DOHH2 (cell line): ENCODE results near the gene SDR42E1.

Source experiments
- H3F3A ChIP-seq: fragments of 200-600 bp; sonication (generic), shearing (Covaris generic); 2 replicates; pipeline ENCODE4 v1.6.0; 2016; ENCODE audit warnings: antibody characterized with exemption, mild to moderate bottlenecking; ENCODE audit not compliant: control insufficient read depth, insufficient read depth
- H3K27ac ChIP-seq: fragments of 200-600 bp; sonication (generic); 2 replicates; pipeline ENCODE4 v1.5.1; 2014; ENCODE audit warnings: low read depth, mild to moderate bottlenecking, low read length, moderate library complexity
- H3K27me3 ChIP-seq: fragments of 200-600 bp; sonication (generic); 2 replicates; pipeline ENCODE4 v1.6.1; 2014; ENCODE audit warnings: mild to moderate bottlenecking, low read length, mixed read lengths; ENCODE audit not compliant: control insufficient read depth
- H3K36me3 ChIP-seq: fragments of 200-600 bp; sonication (generic); 2 replicates; pipeline ENCODE4 v1.6.1; 2014; ENCODE audit warnings: mild to moderate bottlenecking, low read length, moderate library complexity, mixed read lengths; ENCODE audit not compliant: control insufficient read depth
- H3K4me1 ChIP-seq: fragments of 200-600 bp; sonication (generic); 2 replicates; pipeline ENCODE4 v1.6.1; 2014; ENCODE audit warnings: mild to moderate bottlenecking, low read length, mixed read lengths; ENCODE audit not compliant: control insufficient read depth
- H3K4me2 ChIP-seq: fragments of 200-600 bp; sonication (generic); 2 replicates; pipeline ENCODE4 v1.6.0; 2014; ENCODE audit warnings: mild to moderate bottlenecking, low read length, moderate library complexity
- H3K4me3 ChIP-seq: fragments of 200-600 bp; sonication (generic); 2 replicates; pipeline ENCODE4 v1.5.1; 2014; ENCODE audit warnings: mild to moderate bottlenecking, low read length, mixed read lengths
- H3K79me2 ChIP-seq: fragments of 200-600 bp; sonication (generic); 2 replicates; pipeline ENCODE4 v1.6.1; 2014; ENCODE audit warnings: mild to moderate bottlenecking, low read length, mixed read lengths; ENCODE audit not compliant: control insufficient read depth
- H3K9me2 ChIP-seq: fragments of 200-600 bp; sonication (generic); replicated peaks from 2 replicates; pipeline ENCODE4 v1.6.1; 2014; ENCODE audit warnings: mild to moderate bottlenecking, low read length, mixed read lengths; ENCODE audit not compliant: control insufficient read depth
- H3K9me3 ChIP-seq: fragments of 200-600 bp; sonication (generic); 2 replicates; pipeline ENCODE4 v1.6.1; 2014; ENCODE audit warnings: antibody characterized with exemption, low read length, mixed read lengths; ENCODE audit not compliant: control insufficient read depth, insufficient read depth
- H4K20me1 ChIP-seq: fragments of 200-600 bp; sonication (generic); 2 replicates; pipeline ENCODE4 v1.6.0; 2014; ENCODE audit warnings: low read depth, mild to moderate bottlenecking, antibody characterized with exemption, low read length, moderate library complexity; ENCODE audit not compliant: control insufficient read depth, insufficient read depth
- EZH2phosphoT487 ChIP-seq: fragments of 200-600 bp; sonication (generic); IDR thresholded peaks from 2 replicates; pipeline ENCODE4 v1.6.1; 2017; ENCODE audit warnings: borderline replicate concordance, mild to moderate bottlenecking, antibody characterized with exemption, low read length, moderate library complexity, mixed read lengths
- TF ChIP-seq, protein P1 (sequence below): fragments of 200-600 bp; sonication (generic); IDR thresholded peaks from one replicate; pipeline ENCODE4 v1.5.1; 2014; ENCODE audit warnings: antibody characterized with exemption, mild to moderate bottlenecking, low read depth, low read length; ENCODE audit not compliant: poor library complexity, severe bottlenecking

The SDR42E1 gene

GRCh38 chr16:82037666-82038065 is 26.4 kb upstream of the SDR42E1 start:
- H3K9me3 ChIP-seq = no peaks in the 10 kb centered on the region
- no peak overlapping the region for H3K4me3 ChIP-seq
- H3F3A ChIP-seq = no peaks in the 10 kb centered on the region
- H3K4me1 ChIP-seq = no peaks in the 10 kb centered on the region
- H3K27me3 ChIP-seq = peaks cover 4% of the 10 kb centered on the region; the same call in 1 of the 2 replicates
- no peaks in the 10 kb centered on the region for H3K36me3 ChIP-seq
- H3K4me2 ChIP-seq = no peak overlapping the region
- TF ChIP-seq EZH2phosphoT487 = no peak
- no peak overlapping the region for H3K27ac ChIP-seq
- H3K9me2 ChIP-seq = no peaks in the 10 kb centered on the region
- no peaks in the 10 kb centered on the region for H4K20me1 ChIP-seq
- H3K79me2 ChIP-seq = no peaks in the 10 kb centered on the region

DNA sequence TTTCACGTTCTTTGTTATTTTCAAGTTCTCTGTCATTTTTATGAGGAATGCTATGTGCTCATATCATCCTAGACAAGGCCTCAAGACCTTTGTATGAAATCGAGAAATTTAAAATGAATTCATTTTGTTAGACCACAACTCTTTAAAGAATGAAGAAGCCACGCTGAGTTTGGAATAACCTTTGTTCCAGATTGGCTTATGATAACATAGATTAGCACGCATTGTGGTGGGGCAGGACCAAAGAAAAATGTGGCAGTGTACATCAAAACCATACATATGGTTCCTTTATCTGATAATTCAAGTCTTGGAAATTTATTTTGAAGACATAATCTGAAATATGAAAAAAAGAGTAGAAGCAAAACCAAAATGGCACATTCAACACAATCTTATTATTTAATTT is 26.0 kb upstream of the SDR42E1 start:
- TF ChIP-seq EZH2phosphoT487 = no peak
- TF ChIP-seq, protein P1, sequence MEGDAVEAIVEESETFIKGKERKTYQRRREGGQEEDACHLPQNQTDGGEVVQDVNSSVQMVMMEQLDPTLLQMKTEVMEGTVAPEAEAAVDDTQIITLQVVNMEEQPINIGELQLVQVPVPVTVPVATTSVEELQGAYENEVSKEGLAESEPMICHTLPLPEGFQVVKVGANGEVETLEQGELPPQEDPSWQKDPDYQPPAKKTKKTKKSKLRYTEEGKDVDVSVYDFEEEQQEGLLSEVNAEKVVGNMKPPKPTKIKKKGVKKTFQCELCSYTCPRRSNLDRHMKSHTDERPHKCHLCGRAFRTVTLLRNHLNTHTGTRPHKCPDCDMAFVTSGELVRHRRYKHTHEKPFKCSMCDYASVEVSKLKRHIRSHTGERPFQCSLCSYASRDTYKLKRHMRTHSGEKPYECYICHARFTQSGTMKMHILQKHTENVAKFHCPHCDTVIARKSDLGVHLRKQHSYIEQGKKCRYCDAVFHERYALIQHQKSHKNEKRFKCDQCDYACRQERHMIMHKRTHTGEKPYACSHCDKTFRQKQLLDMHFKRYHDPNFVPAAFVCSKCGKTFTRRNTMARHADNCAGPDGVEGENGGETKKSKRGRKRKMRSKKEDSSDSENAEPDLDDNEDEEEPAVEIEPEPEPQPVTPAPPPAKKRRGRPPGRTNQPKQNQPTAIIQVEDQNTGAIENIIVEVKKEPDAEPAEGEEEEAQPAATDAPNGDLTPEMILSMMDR = no peak
- Histone ChIP-seq H3K4me1 (no peaks in the 10 kb centered on the region), H3K27me3 (peaks cover 4% of the 10 kb centered on the region; the same call in 1 of the 2 replicates), H3K9me2 (no peaks in the 10 kb centered on the region), H4K20me1 (no peaks in the 10 kb centered on the region), H3K79me2 (no peaks in the 10 kb centered on the region), H3F3A (no peaks in the 10 kb centered on the region), H3K4me3 (no peak overlapping the region), H3K36me3 (no peaks in the 10 kb centered on the region), H3K9me3 (no peaks in the 10 kb centered on the region), H3K4me2 (no peak overlapping the region), H3K27ac (no peak overlapping the region)

- no peak within 1 kb of the TSS for H3K27ac ChIP-seq
- no peaks in the 10 kb centered on the region for H3K9me3 ChIP-seq
- no peak for TF ChIP-seq EZH2phosphoT487
- H3K79me2 ChIP-seq = no peaks in the 10 kb centered on the region
- H4K20me1 ChIP-seq = no peaks in the 10 kb centered on the region
- H3K36me3 ChIP-seq = no peaks in the 10 kb centered on the region
- H3K4me2 ChIP-seq = no peak within 1 kb of the TSS
- no peaks in the 10 kb centered on the region for H3K4me1 ChIP-seq
- no peak within 1 kb of the TSS for H3K4me3 ChIP-seq
- no peaks in the 10 kb centered on the region for H3K9me2 ChIP-seq
- H3K27me3 ChIP-seq = peaks cover 4% of the 10 kb centered on the region; the same call in 1 of the 2 replicates
- H3F3A ChIP-seq = no peaks in the 10 kb centered on the region
Measured at GRCh38 chr16:82034981-82035612, 23.8 kb upstream of the SDR42E1 start, which contains the start of gene HSD17B2. Gene HSD17B2, plus strand, starts transcription at chr16:82035253. Its CDS starts 172 bp downstream, at chr16:82035425.

- no peak overlapping the region for H3K4me2 ChIP-seq
Measured at GRCh38 chr16:82033683-82034300, 22.5 kb upstream of the SDR42E1 start.

More at GRCh38 chr16:82033683-82034300, 22.5 kb upstream of the SDR42E1 start:
- H3K4me3 ChIP-seq = no peak overlapping the region
- H3K36me3 ChIP-seq = no peaks in the 10 kb centered on the region
- no peaks in the 10 kb centered on the region for H3K9me2 ChIP-seq
- H3K4me1 ChIP-seq = no peaks in the 10 kb centered on the region
- H3K27me3 ChIP-seq = peaks cover 3% of the 10 kb centered on the region; the same call in 1 of the 2 replicates
- TF ChIP-seq, protein P1 = no peak
- no peak for TF ChIP-seq EZH2phosphoT487
- no peaks in the 10 kb centered on the region for H3K79me2 ChIP-seq
- H3F3A ChIP-seq = no peaks in the 10 kb centered on the region
- no peaks in the 10 kb centered on the region for H3K9me3 ChIP-seq
- no peaks in the 10 kb centered on the region for H4K20me1 ChIP-seq
- H3K27ac ChIP-seq = no peak overlapping the region
